B cell (primary cell): ENCODE data around the gene CFAP54. TPM values are rescaled to one million over a fixed set of nuclear protein-coding genes. Genes with fewer than 3 reads are reported as not detected.

ENCODE experiments used
- ATAC-seq: fragments of 200-7000 bp; cut with Tn5 transposase; one replicate; pipeline ENCODE4 v1.10.0; 2021; ENCODE audit warnings: low read depth, mild to moderate bottlenecking, moderate number of reproducible peaks, moderate library complexity
- CTCF ChIA-PET: fragments of 350-600 bp; sonication (Branson Sonifier 250); formaldehyde crosslinking; loops from one replicate; lab custom pipeline; 2021; ENCODE audit warnings: antibody characterized with exemption, inconsistent platforms; lab: Charles Lee
- POLR2A ChIA-PET: fragments of 350-600 bp; sonication (Branson Sonifier 250); formaldehyde crosslinking; loops from one replicate; lab custom pipeline; 2021; ENCODE audit warnings: antibody characterized with exemption; lab: Charles Lee
- DNase-seq: peaks from one replicate; pipeline ENCODE4 v3.0.0; 2013
- H2AFZ ChIP-seq: 2 replicates; pipeline ENCODE4 v1.6.1; 2012; ENCODE audit warnings: mild to moderate bottlenecking, low read depth, low read length; ENCODE audit not compliant: insufficient read depth, poor library complexity, severe bottlenecking
- H3K27ac ChIP-seq, 2 donors: 1 replicate in 1 of 2; 2 replicates in 1 of 2; pipeline ENCODE4 v1.5.1; 2012 to 2013; ENCODE audit warnings: low read length in 2 of 2, mild to moderate bottlenecking in 2 of 2, moderate library complexity in 1 of 2
- H3K27me3 ChIP-seq, 4 experiments: fragments of 200-600 bp in 1 of 4; sonication (generic) in 1 of 4; replicated peaks in 1 of 4; 1 replicate in 2 of 4; 2 replicates in 2 of 4; pipeline versions ENCODE4 v1.6.1 to v1.7.0; 2013 to 2016; ENCODE audit warnings: low read length in 3 of 4, mild to moderate bottlenecking in 2 of 4, mixed read lengths in 1 of 4, moderate library complexity in 1 of 4; ENCODE audit not compliant: insufficient read depth in 4 of 4, control insufficient read depth in 3 of 4; ENCODE audit errors: control extremely low read depth in 1 of 4
- H3K36me3 ChIP-seq, 2 experiments: replicated peaks in 1 of 2; 1 replicate in 1 of 2; 2 replicates in 1 of 2; pipeline versions ENCODE4 v1.6.1 to v1.7.1; 2013; ENCODE audit warnings: low read length in 1 of 2; ENCODE audit not compliant: insufficient read depth in 2 of 2, control insufficient read depth in 1 of 2; ENCODE audit errors: control extremely low read depth in 1 of 2, extremely low read depth in 1 of 2
- H3K4me1 ChIP-seq, 2 donors: fragments of 200-600 bp in 1 of 2; sonication (generic) in 1 of 2; 1 replicate in 1 of 2; 2 replicates in 1 of 2; pipeline versions ENCODE4 v1.5.1 to v1.6.1; 2013 to 2017; ENCODE audit warnings: low read length in 2 of 2; ENCODE audit not compliant: control insufficient read depth in 2 of 2, insufficient read depth in 2 of 2
- H3K4me2 ChIP-seq: replicated peaks from 2 replicates; pipeline ENCODE3; 2012; ENCODE audit warnings: mild to moderate bottlenecking, low read depth, low read length; ENCODE audit not compliant: poor library complexity, severe bottlenecking
- H3K4me3 ChIP-seq, 5 experiments: fragments of 200-600 bp in 1 of 5; sonication (generic) in 1 of 5; 1 replicate in 3 of 5; 2 replicates in 2 of 5; pipeline versions ENCODE4 v1.5.1 to v1.7.0; 2011 to 2016; ENCODE audit warnings: low read length in 4 of 5, mild to moderate bottlenecking in 4 of 5, low read depth in 2 of 5, control low read depth in 1 of 5, moderate library complexity in 1 of 5; ENCODE audit not compliant: insufficient read depth in 1 of 5; ENCODE audit errors: control extremely low read depth in 1 of 5, extremely low read depth in 1 of 5
- H3K79me2 ChIP-seq: fragments of 200-600 bp; sonication (generic); one replicate; pipeline ENCODE4 v1.6.0; 2016; ENCODE audit warnings: low read length; ENCODE audit not compliant: control insufficient read depth, insufficient read depth
- H3K9ac ChIP-seq: fragments of 200-600 bp; sonication (generic); 2 replicates; pipeline ENCODE4 v1.6.1; 2017; ENCODE audit warnings: mild to moderate bottlenecking, low read length, moderate library complexity
- H3K9me3 ChIP-seq, 3 donors: one replicate each; pipeline versions ENCODE4 v1.6.1 to v1.7.1; 2013; ENCODE audit warnings: low read length in 2 of 3; ENCODE audit not compliant: control insufficient read depth in 2 of 3, insufficient read depth in 1 of 3; ENCODE audit errors: control extremely low read depth in 1 of 3
- H4K20me1 ChIP-seq: 2 replicates; pipeline ENCODE4 v1.6.0; 2012; ENCODE audit warnings: mild to moderate bottlenecking, low read length; ENCODE audit not compliant: insufficient read depth, control insufficient read depth, poor library complexity, severe bottlenecking
- H3K27ac Mint-ChIP-seq: one replicate; pipeline ENCODE4 v1.8.0; 2021; ENCODE audit warnings: mixed read lengths
- H3K27me3 Mint-ChIP-seq: one replicate; pipeline ENCODE4 v1.8.0; 2021; ENCODE audit warnings: mixed read lengths
- H3K4me1 Mint-ChIP-seq: one replicate; pipeline ENCODE4 v1.8.0; 2021; ENCODE audit warnings: mixed read lengths
- H3K4me3 Mint-ChIP-seq: one replicate; pipeline ENCODE4 v1.8.0; 2021; ENCODE audit warnings: mixed read lengths
- H3K9me3 Mint-ChIP-seq: one replicate; pipeline ENCODE4 v1.8.0; 2022; ENCODE audit warnings: mixed read lengths; ENCODE audit not compliant: insufficient read depth
- EZH2 ChIP-seq: IDR thresholded peaks from 2 replicates; pipeline ENCODE4 v1.6.1; 2012; ENCODE audit warnings: borderline replicate concordance, low read depth, mild to moderate bottlenecking, moderate library complexity, low read length; ENCODE audit not compliant: insufficient read depth, poor library complexity, severe bottlenecking
- WGBS: methylation state at CpG from one replicate; pipeline ENCODE4 v1.1.5; 2013; ENCODE audit warnings: missing lambda C conversion rate; ENCODE audit not compliant: insufficient coverage; 5-methylcytosine and 5-hydroxymethylcytosine counted together
- intact Hi-C: fragments of 100-400 bp; cut with micrococcal nuclease; formaldehyde crosslinking; loops from one replicate; pipeline ENCODE4 v1.10.0; 2022
- polyA plus RNA-seq: library from polyadenylated mRNA; depleted of rRNA; stranded (reverse); fragments of >200 nt; gene quantifications from 2 replicates; pipeline ENCODE4 v1.2.3, GENCODE V29; 2012
- total RNA-seq, 2 donors: library from RNA; stranded (reverse); fragments of 120-200 nt in 1 of 2; gene quantifications; 1 replicate in 1 of 2; 2 replicates in 1 of 2; pipeline versions ENCODE4 v1.2.3 to v1.2.4, GENCODE V29; 2013 to 2022
- TF ChIP-seq, protein P1 (sequence below): fragments of 200-600 bp; IDR thresholded peaks from one replicate; pipeline ENCODE4 v1.8.0; 2022; ENCODE audit warnings: antibody characterized with exemption, mild to moderate bottlenecking

Gene CFAP54
- total and polyA plus RNA-seq, 2 donors (not counting 1 experiment from before 2014, with no cell fraction given): 0.12 to 0.76 TPM

DNA sequence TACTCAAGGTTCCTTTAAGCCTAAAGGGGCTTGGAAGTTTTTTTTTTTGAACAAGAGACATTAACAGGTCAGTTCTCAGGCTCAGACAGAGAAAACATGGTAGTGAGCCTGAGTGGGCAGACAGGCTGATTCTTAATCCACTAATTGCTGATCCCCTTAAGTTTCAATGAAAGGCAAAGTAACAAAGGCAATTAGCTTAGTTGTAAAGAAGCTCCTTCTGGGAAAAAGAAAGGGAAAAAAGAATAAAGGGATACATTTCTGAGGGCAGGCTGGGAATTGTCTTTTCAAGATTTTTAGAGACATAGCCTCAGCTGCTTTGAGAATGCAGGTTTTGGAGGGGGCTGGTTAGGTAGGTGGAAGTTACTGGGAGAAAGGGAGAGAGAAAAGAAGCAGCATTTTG is 133.8 kb downstream of the CFAP54 start:
- no peak for ATAC-seq
- H3K27me3 ChIP-seq: no peaks in the 10 kb centered on the region
- no peak overlapping the region for H2AFZ ChIP-seq
- TF ChIP-seq EZH2: no peak
- TF ChIP-seq, protein P1, sequence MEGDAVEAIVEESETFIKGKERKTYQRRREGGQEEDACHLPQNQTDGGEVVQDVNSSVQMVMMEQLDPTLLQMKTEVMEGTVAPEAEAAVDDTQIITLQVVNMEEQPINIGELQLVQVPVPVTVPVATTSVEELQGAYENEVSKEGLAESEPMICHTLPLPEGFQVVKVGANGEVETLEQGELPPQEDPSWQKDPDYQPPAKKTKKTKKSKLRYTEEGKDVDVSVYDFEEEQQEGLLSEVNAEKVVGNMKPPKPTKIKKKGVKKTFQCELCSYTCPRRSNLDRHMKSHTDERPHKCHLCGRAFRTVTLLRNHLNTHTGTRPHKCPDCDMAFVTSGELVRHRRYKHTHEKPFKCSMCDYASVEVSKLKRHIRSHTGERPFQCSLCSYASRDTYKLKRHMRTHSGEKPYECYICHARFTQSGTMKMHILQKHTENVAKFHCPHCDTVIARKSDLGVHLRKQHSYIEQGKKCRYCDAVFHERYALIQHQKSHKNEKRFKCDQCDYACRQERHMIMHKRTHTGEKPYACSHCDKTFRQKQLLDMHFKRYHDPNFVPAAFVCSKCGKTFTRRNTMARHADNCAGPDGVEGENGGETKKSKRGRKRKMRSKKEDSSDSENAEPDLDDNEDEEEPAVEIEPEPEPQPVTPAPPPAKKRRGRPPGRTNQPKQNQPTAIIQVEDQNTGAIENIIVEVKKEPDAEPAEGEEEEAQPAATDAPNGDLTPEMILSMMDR: no peak
- Mint-ChIP-seq H3K27me3 (peaks cover 6% of the 10 kb centered on the region), H3K4me3 (no peak overlapping the region), H3K4me1 (no peaks in the 10 kb centered on the region), H3K27ac (no peak overlapping the region), H3K9me3 (no peaks in the 10 kb centered on the region)
- no peak overlapping the region for H3K4me2 ChIP-seq
- H3K4me1 ChIP-seq: no peaks in the 10 kb centered on the region
- DNase-seq: no peak
- no peak overlapping the region for H3K27ac ChIP-seq
- no peaks in the 10 kb centered on the region for H3K36me3 ChIP-seq
- H3K9me3 ChIP-seq: no peaks in the 10 kb centered on the region
- CTCF ChIA-PET: no interaction called here
- no peak overlapping the region for H3K4me3 ChIP-seq
- intact Hi-C loops: no loop called here
- POLR2A ChIA-PET: no interaction called here
- no peaks in the 10 kb centered on the region for H4K20me1 ChIP-seq
- no peaks in the 10 kb centered on the region for H3K79me2 ChIP-seq
- H3K9ac ChIP-seq: no peak overlapping the region

DNA sequence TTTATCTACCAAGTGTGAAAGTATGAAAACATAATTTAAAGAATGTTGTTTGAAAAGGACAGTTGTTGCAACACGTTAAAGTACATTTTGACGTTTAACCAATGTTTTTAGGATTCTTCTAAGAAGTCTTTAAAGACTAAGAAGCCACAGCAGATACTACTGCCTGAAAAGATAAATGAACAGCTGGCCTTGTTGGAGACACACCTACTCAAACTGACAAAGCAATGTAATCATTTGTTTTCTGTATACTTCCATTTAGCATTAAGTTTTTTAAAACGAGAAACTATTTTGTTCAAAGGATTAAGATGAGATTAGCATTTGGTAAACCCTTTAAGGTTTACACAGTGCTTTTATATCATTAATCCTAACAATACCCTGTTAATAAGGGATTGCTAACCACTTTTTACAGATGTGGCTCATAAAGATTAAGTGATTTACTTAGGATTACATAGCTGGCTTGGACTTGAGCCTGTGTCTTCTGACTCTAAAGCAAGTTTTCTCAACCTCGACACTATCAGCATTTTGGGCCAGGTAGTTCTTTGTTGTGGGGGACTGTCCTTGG is 134.4 kb downstream of the CFAP54 start:
- Histone ChIP-seq H3K9ac (no peak overlapping the region), H4K20me1 (no peaks in the 10 kb centered on the region), H2AFZ (no peak overlapping the region), H3K27ac (no peak overlapping the region), H3K79me2 (no peaks in the 10 kb centered on the region), H3K4me1 (no peaks in the 10 kb centered on the region), H3K36me3 (no peaks in the 10 kb centered on the region), H3K4me2 (no peak overlapping the region), H3K4me3 (no peak overlapping the region), H3K9me3 (no peaks in the 10 kb centered on the region), H3K27me3 (no peaks in the 10 kb centered on the region)
- no CpG with 5 or more reads among the region's 4 CpGs for WGBS
- DNase-seq (no peak), ATAC-seq (no peak)
- TF ChIP-seq, protein P1: no peak
- TF ChIP-seq EZH2: no peak
- intact Hi-C loops: no loop called here
- H3K4me1 Mint-ChIP-seq: no peaks in the 10 kb centered on the region
- ChIA-PET CTCF (no interaction called here), POLR2A (no interaction called here)
- no peaks in the 10 kb centered on the region for H3K9me3 Mint-ChIP-seq
- peaks cover 6% of the 10 kb centered on the region for H3K27me3 Mint-ChIP-seq
- H3K27ac Mint-ChIP-seq: no peak overlapping the region
- no peak overlapping the region for H3K4me3 Mint-ChIP-seq
